WI38 (cell line): ENCODE measurements around the gene EXOC3.

Source experiments
- H3K4me3 ChIP-seq: 2 replicates; pipeline ENCODE4 v1.5.1; 2011; ENCODE audit warnings: low read depth, mild to moderate bottlenecking, control low read depth, low read length
- TF ChIP-seq, protein P1 (sequence below): IDR thresholded peaks from 2 replicates; pipeline ENCODE4 v1.5.1; 2012; ENCODE audit warnings: low read depth, mild to moderate bottlenecking, control low read depth, low read length

Gene EXOC3

DNA sequence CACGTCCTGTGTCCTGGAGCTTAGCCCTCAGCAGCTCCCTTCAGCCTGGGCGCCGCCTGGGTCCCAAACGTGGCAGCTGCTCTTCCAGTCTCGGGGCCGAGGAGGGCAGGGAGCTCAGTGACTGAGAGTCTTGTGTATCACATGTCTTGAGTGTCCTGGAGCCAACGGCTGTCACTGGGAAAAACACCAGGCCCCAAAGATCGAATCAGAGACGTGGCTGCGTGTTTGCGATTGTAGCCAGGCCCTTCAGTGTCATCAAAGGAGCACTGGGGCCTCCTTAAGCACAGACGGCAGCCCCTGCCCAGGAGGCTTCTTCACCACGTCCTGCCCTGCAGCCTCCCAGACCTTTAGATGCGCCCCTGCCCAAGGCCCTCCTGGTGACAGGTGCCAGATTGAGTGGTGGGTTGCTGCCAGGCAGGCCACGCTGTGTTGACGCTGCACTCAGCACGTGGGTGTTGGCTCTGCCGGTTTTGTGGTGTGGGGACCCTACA, 5.7 kb upstream of the EXOC3 start:
- H3K4me3 ChIP-seq = no peak overlapping the region
- TF ChIP-seq, protein P1, sequence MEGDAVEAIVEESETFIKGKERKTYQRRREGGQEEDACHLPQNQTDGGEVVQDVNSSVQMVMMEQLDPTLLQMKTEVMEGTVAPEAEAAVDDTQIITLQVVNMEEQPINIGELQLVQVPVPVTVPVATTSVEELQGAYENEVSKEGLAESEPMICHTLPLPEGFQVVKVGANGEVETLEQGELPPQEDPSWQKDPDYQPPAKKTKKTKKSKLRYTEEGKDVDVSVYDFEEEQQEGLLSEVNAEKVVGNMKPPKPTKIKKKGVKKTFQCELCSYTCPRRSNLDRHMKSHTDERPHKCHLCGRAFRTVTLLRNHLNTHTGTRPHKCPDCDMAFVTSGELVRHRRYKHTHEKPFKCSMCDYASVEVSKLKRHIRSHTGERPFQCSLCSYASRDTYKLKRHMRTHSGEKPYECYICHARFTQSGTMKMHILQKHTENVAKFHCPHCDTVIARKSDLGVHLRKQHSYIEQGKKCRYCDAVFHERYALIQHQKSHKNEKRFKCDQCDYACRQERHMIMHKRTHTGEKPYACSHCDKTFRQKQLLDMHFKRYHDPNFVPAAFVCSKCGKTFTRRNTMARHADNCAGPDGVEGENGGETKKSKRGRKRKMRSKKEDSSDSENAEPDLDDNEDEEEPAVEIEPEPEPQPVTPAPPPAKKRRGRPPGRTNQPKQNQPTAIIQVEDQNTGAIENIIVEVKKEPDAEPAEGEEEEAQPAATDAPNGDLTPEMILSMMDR = no peak

DNA sequence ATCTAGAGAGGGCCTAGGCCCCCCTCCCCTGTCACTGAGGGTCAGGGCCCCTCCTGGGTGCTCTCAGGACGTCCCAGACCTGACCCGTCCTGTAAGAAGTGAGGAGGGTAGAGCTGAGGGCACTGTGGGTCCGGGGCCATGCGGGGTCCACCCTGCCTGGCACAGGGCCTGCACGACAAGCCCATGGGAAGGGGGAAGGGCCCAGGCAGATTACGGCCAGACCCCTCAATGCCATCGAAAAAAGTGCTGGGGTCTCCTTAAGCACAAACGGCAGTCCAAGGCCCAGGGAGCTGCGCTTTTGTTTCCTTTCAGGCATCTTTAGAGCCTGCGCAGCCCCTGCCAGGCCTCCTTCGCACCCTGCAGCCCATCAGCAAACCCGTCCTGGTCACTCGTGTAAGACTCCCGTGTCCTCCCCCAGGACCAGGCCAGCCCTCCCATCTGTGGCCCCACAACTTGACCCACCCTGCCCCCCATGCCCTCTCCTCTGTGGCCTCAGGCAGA, 4.4 kb upstream of the EXOC3 start:
- TF ChIP-seq, protein P1 = no peak

DNA sequence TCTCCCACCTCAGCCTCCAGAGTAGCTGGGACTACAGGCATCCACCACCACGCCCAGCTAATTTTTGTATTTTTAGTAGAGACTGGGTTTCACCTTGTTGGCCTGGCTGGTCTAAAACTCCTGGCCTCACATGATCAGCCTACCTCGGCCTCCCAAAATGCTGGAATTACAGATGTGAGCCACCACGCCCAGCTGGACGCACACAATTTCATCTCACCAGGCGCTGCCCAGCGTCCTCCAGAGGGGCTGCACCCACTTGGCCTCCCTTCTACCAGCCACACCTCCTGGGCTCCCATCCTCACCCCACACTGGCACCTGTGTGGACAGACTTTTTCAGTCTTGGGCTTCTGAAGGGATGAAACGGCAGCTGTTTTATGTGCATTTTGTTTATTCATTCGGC, 3.8 kb upstream of the EXOC3 start:
- no peak overlapping the region for H3K4me3 ChIP-seq
- TF ChIP-seq, protein P1 = no peak

More for the DNA sequence above, 4.4 kb upstream of the EXOC3 start:
- no peak overlapping the region for H3K4me3 ChIP-seq

DNA sequence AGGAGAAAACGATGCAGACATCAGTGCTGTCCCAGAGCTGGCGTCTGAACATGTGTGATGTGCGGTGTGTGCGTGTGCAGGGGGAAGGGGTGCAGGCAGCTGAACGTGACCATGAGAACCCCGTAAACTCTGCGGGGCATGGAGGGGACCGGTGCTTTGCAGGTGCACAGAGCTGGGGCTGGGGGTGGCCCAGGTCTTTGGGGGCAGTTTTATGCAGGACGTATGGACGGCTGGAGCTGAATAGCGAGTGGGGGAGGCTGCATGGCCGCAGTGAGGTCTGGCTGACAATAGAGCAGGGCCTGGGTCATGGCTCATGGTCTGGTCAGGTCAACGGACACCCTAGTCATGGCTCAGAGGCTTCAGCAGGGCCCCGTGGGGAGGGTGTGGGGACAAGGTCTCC, 3.3 kb upstream of the EXOC3 start:
- TF ChIP-seq, protein P1 = no peak
- H3K4me3 ChIP-seq = no peak overlapping the region

DNA sequence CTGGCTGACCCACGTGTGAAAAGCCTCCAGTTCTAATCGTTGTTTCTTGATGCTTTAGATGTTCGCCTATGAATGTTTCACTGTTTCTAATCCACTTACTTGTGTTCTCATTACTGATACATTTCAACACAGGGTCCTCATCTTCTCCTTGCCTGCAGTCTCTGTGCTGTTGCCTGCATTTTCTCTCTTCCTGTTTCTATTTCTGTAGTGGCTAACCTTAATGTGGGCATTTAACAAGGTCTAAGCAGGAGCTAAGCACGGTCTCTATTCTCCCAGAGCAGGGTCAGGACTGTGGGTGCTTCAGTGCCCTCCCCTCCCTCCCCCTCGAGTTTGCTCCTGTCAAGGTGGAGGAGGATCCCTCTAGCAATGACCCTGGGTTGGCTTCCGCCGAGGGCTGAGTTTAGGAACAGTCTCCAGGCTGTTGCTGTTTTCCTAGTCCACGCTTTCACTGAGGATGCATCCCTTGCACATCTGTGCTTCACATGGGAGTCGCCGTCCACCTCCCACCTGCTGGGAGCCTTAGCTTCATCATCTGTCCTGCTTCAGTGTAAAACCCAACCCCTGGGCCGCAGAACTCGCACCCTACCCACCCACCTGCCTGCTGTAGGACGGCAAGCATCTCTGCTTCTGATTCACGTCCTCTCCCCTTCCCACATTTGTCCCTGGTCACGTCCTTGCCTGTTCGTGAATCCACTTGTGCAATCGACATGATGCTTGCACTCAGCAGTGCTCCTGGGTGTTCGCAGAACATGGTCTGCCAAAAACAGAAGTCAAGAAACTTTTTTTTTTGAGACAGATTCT, 2.4 kb upstream of the EXOC3 start:
- no peak overlapping the region for H3K4me3 ChIP-seq
- TF ChIP-seq, protein P1 = no peak

DNA sequence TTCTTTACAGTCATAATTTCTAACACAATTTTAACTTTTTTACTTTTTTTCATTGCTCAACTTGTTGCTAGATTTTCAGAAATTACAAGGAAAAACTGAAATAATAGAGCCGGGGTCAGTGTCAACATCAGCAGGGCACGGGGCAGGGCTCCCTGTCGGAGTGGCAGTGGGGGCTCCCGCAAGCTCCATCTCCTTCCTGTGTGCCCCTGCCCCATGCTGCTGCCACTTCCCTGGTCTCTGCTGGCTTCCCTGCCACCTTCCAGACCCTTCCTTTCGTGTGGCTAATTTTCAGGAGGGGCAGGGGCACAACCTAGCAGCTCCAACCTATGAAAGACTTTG, 1.0 kb upstream of the EXOC3 start:
- TF ChIP-seq, protein P1 = no peak
- peak overlapping the region; percentile 79 for H3K4me3 ChIP-seq

DNA sequence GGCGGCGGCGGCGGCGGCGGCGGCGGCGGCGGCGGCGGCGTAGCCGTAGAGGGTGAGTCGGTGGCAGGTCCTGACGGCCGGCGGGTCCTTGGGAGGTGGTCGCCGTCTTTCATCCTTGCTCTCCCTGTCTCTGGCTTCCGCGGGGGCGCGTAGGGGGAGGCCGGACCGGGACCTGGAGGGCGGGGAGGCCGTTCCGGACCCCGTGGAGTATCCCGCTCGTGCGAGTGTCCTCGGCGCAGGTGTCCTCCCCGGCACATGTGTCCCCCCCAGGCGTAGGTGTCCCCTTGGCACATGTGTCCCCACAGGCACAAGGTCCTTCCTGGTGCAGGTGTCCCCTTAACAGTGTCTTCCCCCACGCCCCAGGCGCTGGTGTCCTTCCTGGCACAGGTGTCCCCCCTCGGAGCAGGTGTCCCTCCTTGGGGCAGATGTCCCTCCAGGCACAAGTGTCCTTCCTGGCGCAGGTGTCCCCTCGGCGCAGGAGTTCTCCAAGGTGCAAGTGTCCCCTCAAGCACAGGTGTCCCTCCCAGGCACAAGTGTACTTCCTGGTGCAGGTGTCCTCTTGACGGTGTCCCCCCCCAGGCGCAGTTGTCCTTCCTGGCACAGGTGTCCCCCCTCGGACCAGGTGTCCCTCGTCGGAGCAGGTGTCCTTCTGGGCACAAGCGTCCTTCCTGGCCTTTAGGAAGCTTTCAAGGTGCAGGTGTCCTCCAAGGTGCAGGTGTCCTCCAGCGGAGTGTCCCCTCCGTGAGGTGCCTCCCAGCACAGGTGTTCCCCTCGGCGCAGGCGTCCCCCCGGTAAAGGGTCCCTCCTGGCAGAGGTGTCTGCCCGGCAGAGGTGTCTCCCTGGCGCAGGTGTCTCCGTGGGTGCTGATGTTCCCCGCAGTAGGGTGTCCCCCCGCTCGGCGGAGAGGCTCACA, 519 bp downstream of the EXOC3 start:
- peak overlapping the region; percentile 79 for H3K4me3 ChIP-seq
- TF ChIP-seq, protein P1 = no peak
